OCI-LY3 (cell line): ENCODE data around the gene MTMR2.

Source experiments
- H2AFZ ChIP-seq: fragments of 200-600, 300-600 bp; shearing (Covaris generic); 2 replicates; pipeline ENCODE4 v1.6.0; 2014; ENCODE audit warnings: antibody characterized with exemption, low read depth, low read length
- H3K27ac ChIP-seq: fragments of 200-600, 300-600 bp; sonication (generic); 2 replicates; pipeline ENCODE4 v1.5.1; 2014; ENCODE audit warnings: mild to moderate bottlenecking, low read length, moderate library complexity, mixed read lengths
- H3K27me3 ChIP-seq: fragments of 200-600, 300-600 bp; sonication (generic); 2 replicates; pipeline ENCODE4 v1.6.1; 2014; ENCODE audit warnings: low read depth, low read length, mixed read lengths
- H3K36me3 ChIP-seq: fragments of 200-600, 300-600 bp; sonication (generic); replicated peaks from 2 replicates; pipeline ENCODE3; 2014; ENCODE audit warnings: low read depth, low read length, mixed read lengths
- H3K4me1 ChIP-seq: fragments of 300-600, 200-600 bp; sonication (generic); 2 replicates; pipeline ENCODE4 v1.6.1; 2014; ENCODE audit warnings: low read length, mixed read lengths
- H3K4me2 ChIP-seq: fragments of 200-600, 300-600 bp; sonication (generic); 2 replicates; pipeline ENCODE4 v1.6.1; 2014; ENCODE audit warnings: low read length, mixed read lengths
- H3K4me3 ChIP-seq: fragments of 300-600, 200-600 bp; sonication (generic); 2 replicates; pipeline ENCODE4 v1.5.1; 2014; ENCODE audit warnings: antibody characterized with exemption, mild to moderate bottlenecking, low read length, moderate library complexity
- H3K79me2 ChIP-seq: fragments of 300-600, 200-600 bp; shearing (Covaris generic); 2 replicates; pipeline ENCODE4 v1.6.1; 2014; ENCODE audit warnings: mild to moderate bottlenecking, low read length, mixed read lengths
- H3K9ac ChIP-seq: fragments of 300-600, 200-600 bp; shearing (Covaris generic); 2 replicates; pipeline ENCODE4 v1.6.0; 2014; ENCODE audit warnings: mild to moderate bottlenecking, low read length, moderate library complexity
- H3K9me3 ChIP-seq: fragments of 200-600, 300-600 bp; shearing (Covaris generic); 2 replicates; pipeline ENCODE4 v1.6.1; 2014; ENCODE audit warnings: low read length, mixed read lengths; ENCODE audit not compliant: insufficient read depth
- H4K20me1 ChIP-seq: fragments of 200-600, 300-600 bp; sonication (generic); 2 replicates; pipeline ENCODE4 v1.6.1; 2016; ENCODE audit warnings: low read length, mixed read lengths; ENCODE audit not compliant: insufficient read depth
- EZH2phosphoT487 ChIP-seq: fragments of 200-600 bp; shearing (Covaris generic); IDR thresholded peaks from 2 replicates; pipeline ENCODE4 v1.6.1; 2018; ENCODE audit warnings: antibody characterized with exemption, mixed run types, low read depth
- TF ChIP-seq, protein P1 (sequence below): fragments of 200-600, 300-600 bp; sonication (generic); IDR thresholded peaks from 2 replicates; pipeline ENCODE4 v1.5.1; 2014; ENCODE audit warnings: antibody characterized with exemption, low read length, low read depth

The MTMR2 gene

DNA sequence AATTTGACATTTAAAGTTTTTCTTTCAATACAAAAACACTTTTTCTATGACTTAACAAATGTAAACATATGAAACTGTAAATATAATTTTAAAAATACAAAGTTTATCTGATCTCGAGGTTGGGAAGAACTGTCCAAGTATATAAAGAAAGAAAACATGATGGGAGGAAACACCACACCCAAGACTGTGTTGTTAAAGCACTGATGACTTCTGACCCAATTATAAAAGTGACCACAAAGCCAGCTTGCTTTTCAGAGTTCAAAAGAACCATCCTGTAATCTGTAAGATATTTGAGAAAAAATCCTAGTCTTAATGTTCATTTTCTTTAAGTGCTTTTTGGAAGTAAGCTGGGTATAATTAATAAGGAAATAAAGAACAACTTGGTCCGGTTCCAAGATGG lies 118.0 kb downstream of the MTMR2 start:
- H2AFZ ChIP-seq, result no peak overlapping the region
- no peaks in the 10 kb centered on the region for H3K9me3 ChIP-seq
- no peaks in the 10 kb centered on the region for H3K4me1 ChIP-seq
- TF ChIP-seq, protein P1, sequence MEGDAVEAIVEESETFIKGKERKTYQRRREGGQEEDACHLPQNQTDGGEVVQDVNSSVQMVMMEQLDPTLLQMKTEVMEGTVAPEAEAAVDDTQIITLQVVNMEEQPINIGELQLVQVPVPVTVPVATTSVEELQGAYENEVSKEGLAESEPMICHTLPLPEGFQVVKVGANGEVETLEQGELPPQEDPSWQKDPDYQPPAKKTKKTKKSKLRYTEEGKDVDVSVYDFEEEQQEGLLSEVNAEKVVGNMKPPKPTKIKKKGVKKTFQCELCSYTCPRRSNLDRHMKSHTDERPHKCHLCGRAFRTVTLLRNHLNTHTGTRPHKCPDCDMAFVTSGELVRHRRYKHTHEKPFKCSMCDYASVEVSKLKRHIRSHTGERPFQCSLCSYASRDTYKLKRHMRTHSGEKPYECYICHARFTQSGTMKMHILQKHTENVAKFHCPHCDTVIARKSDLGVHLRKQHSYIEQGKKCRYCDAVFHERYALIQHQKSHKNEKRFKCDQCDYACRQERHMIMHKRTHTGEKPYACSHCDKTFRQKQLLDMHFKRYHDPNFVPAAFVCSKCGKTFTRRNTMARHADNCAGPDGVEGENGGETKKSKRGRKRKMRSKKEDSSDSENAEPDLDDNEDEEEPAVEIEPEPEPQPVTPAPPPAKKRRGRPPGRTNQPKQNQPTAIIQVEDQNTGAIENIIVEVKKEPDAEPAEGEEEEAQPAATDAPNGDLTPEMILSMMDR, result no peak
- no peak for TF ChIP-seq EZH2phosphoT487
- peaks cover 13% of the 10 kb centered on the region for H3K36me3 ChIP-seq
- H4K20me1 ChIP-seq, result no peaks in the 10 kb centered on the region
- H3K9ac ChIP-seq, result no peak overlapping the region
- no peaks in the 10 kb centered on the region for H3K27me3 ChIP-seq
- no peaks in the 10 kb centered on the region for H3K79me2 ChIP-seq
- no peak overlapping the region for H3K4me3 ChIP-seq
- no peak overlapping the region for H3K27ac ChIP-seq
- H3K4me2 ChIP-seq, result no peak overlapping the region

DNA sequence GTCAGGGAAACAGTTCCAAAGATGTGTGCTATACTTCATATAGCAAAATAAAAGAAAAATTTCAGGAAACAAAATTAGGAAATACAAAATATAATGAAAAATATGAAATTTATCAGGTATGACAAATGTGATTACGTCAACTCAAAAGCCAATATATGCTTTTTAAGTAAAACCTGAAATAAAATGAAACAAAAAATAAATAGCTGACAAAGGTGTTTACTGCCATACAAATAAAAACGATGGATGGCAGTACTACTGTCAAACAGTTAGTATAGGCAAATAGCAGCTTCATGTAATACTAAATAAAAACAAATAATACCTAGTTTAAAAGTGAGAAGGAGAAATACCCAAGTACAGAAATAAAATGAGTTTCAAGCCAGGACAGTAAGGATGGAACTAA lies 119.9 kb downstream of the MTMR2 start:
- Histone ChIP-seq H3K79me2 (no peaks in the 10 kb centered on the region), H3K4me2 (no peak overlapping the region), H4K20me1 (no peaks in the 10 kb centered on the region), H3K36me3 (peaks cover 20% of the 10 kb centered on the region), H3K27ac (no peak overlapping the region), H3K4me3 (no peak overlapping the region), H3K9ac (no peak overlapping the region), H3K9me3 (no peaks in the 10 kb centered on the region), H2AFZ (no peak overlapping the region), H3K4me1 (no peaks in the 10 kb centered on the region), H3K27me3 (no peaks in the 10 kb centered on the region)
- TF ChIP-seq, protein P1, result no peak
- no peak for TF ChIP-seq EZH2phosphoT487

DNA sequence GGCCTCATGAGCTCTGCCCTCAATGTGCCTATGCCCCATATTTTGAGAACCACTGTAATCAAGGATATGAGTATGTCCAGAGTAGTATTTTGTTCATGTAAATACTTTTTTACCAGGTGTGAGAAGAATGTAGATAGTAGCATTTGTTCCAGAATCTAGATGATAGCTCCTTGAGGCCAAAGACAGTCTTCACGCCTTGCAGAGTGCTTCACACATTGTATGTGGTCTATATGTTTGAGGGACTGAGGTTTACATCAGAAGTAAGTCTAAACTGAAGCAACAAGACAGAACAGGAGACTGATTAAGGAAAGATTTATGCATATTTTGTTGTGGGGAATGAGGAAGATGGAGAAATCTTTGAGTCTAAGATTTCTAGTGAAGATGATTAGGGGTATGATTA lies 121.1 kb downstream of the MTMR2 start:
- H3K4me1 ChIP-seq, result no peaks in the 10 kb centered on the region
- H4K20me1 ChIP-seq, result no peaks in the 10 kb centered on the region
- H3K27ac ChIP-seq, result no peak overlapping the region
- no peaks in the 10 kb centered on the region for H3K27me3 ChIP-seq
- peaks cover 20% of the 10 kb centered on the region for H3K36me3 ChIP-seq
- H3K9me3 ChIP-seq, result no peaks in the 10 kb centered on the region
- no peak overlapping the region for H3K9ac ChIP-seq
- H3K4me3 ChIP-seq, result no peak overlapping the region
- H3K79me2 ChIP-seq, result no peaks in the 10 kb centered on the region
- H3K4me2 ChIP-seq, result no peak overlapping the region
- no peak for TF ChIP-seq EZH2phosphoT487
- TF ChIP-seq, protein P1, result no peak
- H2AFZ ChIP-seq, result no peak overlapping the region

DNA sequence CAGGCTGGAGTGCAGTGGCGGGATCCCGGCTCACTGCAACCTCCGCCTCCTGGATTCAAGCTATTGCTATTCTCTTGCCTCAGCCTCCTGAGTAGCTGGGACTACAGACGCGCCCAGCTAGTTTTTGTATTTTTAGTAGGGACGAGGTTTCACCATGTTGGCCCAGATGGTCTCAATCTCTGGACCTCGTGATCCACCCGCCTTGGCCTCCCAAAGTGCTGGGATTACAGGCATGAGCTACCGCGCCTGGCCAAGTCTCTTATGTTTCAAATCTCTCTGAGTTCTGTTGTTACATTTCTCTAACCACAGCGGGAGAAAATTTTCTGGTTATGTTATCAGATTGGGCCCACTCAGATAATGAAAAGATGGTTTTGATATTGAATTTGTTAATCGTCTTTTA lies 123.5 kb downstream of the MTMR2 start:
- no peaks in the 10 kb centered on the region for H3K9me3 ChIP-seq
- H3K27me3 ChIP-seq, result no peaks in the 10 kb centered on the region
- H2AFZ ChIP-seq, result no peak overlapping the region
- H3K4me1 ChIP-seq, result no peaks in the 10 kb centered on the region
- TF ChIP-seq, protein P1, result no peak
- TF ChIP-seq EZH2phosphoT487, result no peak
- H3K4me2 ChIP-seq, result no peak overlapping the region
- H3K4me3 ChIP-seq, result no peak overlapping the region
- H3K79me2 ChIP-seq, result peaks cover 16% of the 10 kb centered on the region
- peaks cover 20% of the 10 kb centered on the region for H3K36me3 ChIP-seq
- no peak overlapping the region for H3K27ac ChIP-seq
- no peaks in the 10 kb centered on the region for H4K20me1 ChIP-seq
- no peak overlapping the region for H3K9ac ChIP-seq
